Neural progenitor cell (in vitro differentiated cells): ENCODE data around the gene ATXN1. TPM values are rescaled to one million over a fixed set of nuclear protein-coding genes. Genes with fewer than 3 reads are reported as not detected.

Source experiments
- DNase-seq: peaks from one replicate; pipeline ENCODE4 v3.0.0-alpha.2; 2016; ENCODE audit warnings: low spot score
- H2AFZ ChIP-seq: fragments of 200-600 bp; sonication (generic); replicated peaks from 2 replicates; pipeline ENCODE4 v1.6.1; 2016; ENCODE audit warnings: antibody characterized with exemption
- H3F3A ChIP-seq: fragments of 200-600 bp; sonication (generic); 2 replicates; pipeline ENCODE4 v1.6.1; 2016; ENCODE audit warnings: antibody characterized with exemption, low read depth
- H3K27ac ChIP-seq: fragments of 200-600 bp; sonication (generic); 2 replicates; pipeline ENCODE4 v1.5.1; 2016; ENCODE audit warnings: mild to moderate bottlenecking
- H3K27me3 ChIP-seq: fragments of 200-600 bp; sonication (generic); 2 replicates; pipeline ENCODE4 v1.6.1; 2016; ENCODE audit warnings: mild to moderate bottlenecking, moderate library complexity
- H3K36me3 ChIP-seq: fragments of 200-600 bp; sonication (generic); 2 replicates; pipeline ENCODE4 v1.5.1; 2016
- H3K4me1 ChIP-seq: fragments of 200-600 bp; sonication (generic); 2 replicates; pipeline ENCODE4 v1.6.1; 2016; ENCODE audit warnings: mixed run types
- H3K4me2 ChIP-seq: fragments of 200-600 bp; sonication (generic); 2 replicates; pipeline ENCODE4 v1.6.1; 2016
- H3K4me3 ChIP-seq: fragments of 200-600 bp; sonication (generic); 2 replicates; pipeline ENCODE4 v1.5.1; 2016
- H3K79me2 ChIP-seq: fragments of 200-600 bp; sonication (generic); 2 replicates; pipeline ENCODE4 v1.6.1; 2016; ENCODE audit warnings: low read depth
- H3K9ac ChIP-seq: fragments of 200-600 bp; sonication (generic); 2 replicates; pipeline ENCODE4 v1.6.1; 2016
- H3K9me3 ChIP-seq: fragments of 200-600 bp; sonication (generic); 2 replicates; pipeline ENCODE4 v1.5.1; 2016; ENCODE audit warnings: low read depth
- H4K20me1 ChIP-seq: fragments of 200-600 bp; sonication (generic); 2 replicates; pipeline ENCODE4 v1.6.1; 2016; ENCODE audit warnings: low read depth
- H3K27ac Mint-ChIP-seq: 3 replicates; pipeline ENCODE4 v1.8.0; 2021; ENCODE audit warnings: mixed read lengths
- H3K27me3 Mint-ChIP-seq: 2 replicates; pipeline ENCODE4 v1.8.0; 2022; ENCODE audit warnings: low read depth, mild to moderate bottlenecking, inconsistent platforms, moderate library complexity, mixed read lengths; ENCODE audit not compliant: insufficient read depth
- H3K36me3 Mint-ChIP-seq: 3 replicates; pipeline ENCODE4 v1.8.0; 2021; ENCODE audit warnings: mixed read lengths
- H3K4me1 Mint-ChIP-seq: 3 replicates; pipeline ENCODE4 v1.8.0; 2021; ENCODE audit warnings: mixed read lengths
- H3K4me3 Mint-ChIP-seq: 3 replicates; pipeline ENCODE4 v1.8.0; 2021; ENCODE audit warnings: mild to moderate bottlenecking, moderate library complexity, mixed read lengths
- H3K9me3 Mint-ChIP-seq: 3 replicates; pipeline ENCODE4 v1.8.0; 2020; ENCODE audit warnings: mixed read lengths
- CTCF ChIP-seq: fragments of 200-600 bp; sonication (generic); IDR thresholded peaks from 2 replicates; pipeline ENCODE4 v1.5.1; 2017; ENCODE audit warnings: antibody characterized with exemption, mild to moderate bottlenecking
- EZH2 ChIP-seq: fragments of 200-600 bp; sonication (generic); IDR thresholded peaks from 2 replicates; pipeline ENCODE4 v1.6.1; 2017; ENCODE audit warnings: antibody characterized with exemption, mild to moderate bottlenecking, moderate library complexity
- EZH2phosphoT487 ChIP-seq: fragments of 200-600 bp; sonication (generic); IDR thresholded peaks from 2 replicates; pipeline ENCODE4 v1.6.1; 2017; ENCODE audit warnings: antibody characterized with exemption
- total RNA-seq: library from RNA; depleted of rRNA; stranded (reverse); fragments of >200 nt; gene quantifications from 2 replicates; pipeline ENCODE4 v1.2.3, GENCODE V29; 2015; ENCODE audit warnings: low replicate concordance

The ATXN1 gene
- total RNA-seq, 1 donor from 2014 or later: 3.6 TPM

DNA sequence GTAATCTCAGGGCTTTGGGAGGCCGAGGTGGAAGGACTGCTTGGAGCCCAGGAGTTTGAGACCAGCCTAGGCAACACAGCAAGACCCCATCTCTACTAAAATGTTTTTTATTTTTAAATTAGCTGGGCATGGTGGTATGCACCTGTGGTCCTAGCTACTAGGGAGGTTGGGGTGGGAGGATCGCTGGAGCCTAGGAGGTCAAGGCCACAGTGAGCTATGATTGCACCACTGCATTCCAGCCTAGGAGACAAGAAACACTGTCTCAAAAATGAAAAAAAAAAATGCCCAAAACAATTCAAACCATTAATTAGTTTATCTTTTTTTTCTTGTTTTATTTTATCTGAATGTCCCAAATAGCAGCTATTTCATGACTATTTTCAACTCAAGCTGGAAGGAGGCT lies 437.1 kb downstream of the ATXN1 start:
- no peaks in the 10 kb centered on the region for H3K79me2 ChIP-seq
- DNase-seq: no peak
- H3K4me1 ChIP-seq: peaks cover 12% of the 10 kb centered on the region
- H4K20me1 ChIP-seq: no peaks in the 10 kb centered on the region
- Mint-ChIP-seq H3K4me1 (peaks cover 49% of the 10 kb centered on the region), H3K27me3 (no peaks in the 10 kb centered on the region), H3K36me3 (peaks cover 3% of the 10 kb centered on the region), H3K9me3 (peaks cover 11% of the 10 kb centered on the region), H3K4me3 (no peak overlapping the region), H3K27ac (no peak overlapping the region)
- no peak overlapping the region for H3K27ac ChIP-seq
- no peaks in the 10 kb centered on the region for H3K9me3 ChIP-seq
- H3K9ac ChIP-seq: no peak overlapping the region
- no peak overlapping the region for H3K4me3 ChIP-seq
- no peaks in the 10 kb centered on the region for H3K27me3 ChIP-seq
- H3F3A ChIP-seq: no peaks in the 10 kb centered on the region
- H3K36me3 ChIP-seq: no peaks in the 10 kb centered on the region
- no peak for TF ChIP-seq EZH2phosphoT487
- no peak overlapping the region for H2AFZ ChIP-seq
- no peak overlapping the region for H3K4me2 ChIP-seq

GRCh38 chr6:16322666-16323312 lies 438.5 kb downstream of the ATXN1 start:
- no peaks in the 10 kb centered on the region for H3K27me3 ChIP-seq
- no peak overlapping the region for H3K4me2 ChIP-seq
- Mint-ChIP-seq H3K9me3 (peaks cover 11% of the 10 kb centered on the region), H3K27ac (no peak overlapping the region), H3K27me3 (no peaks in the 10 kb centered on the region), H3K4me3 (no peak overlapping the region), H3K4me1 (peaks cover 47% of the 10 kb centered on the region), H3K36me3 (peaks cover 3% of the 10 kb centered on the region)
- peaks cover 12% of the 10 kb centered on the region for H3K4me1 ChIP-seq
- no peaks in the 10 kb centered on the region for H3F3A ChIP-seq
- no peaks in the 10 kb centered on the region for H3K36me3 ChIP-seq
- H3K9me3 ChIP-seq: no peaks in the 10 kb centered on the region
- peak overlapping the region; percentile 42 for H2AFZ ChIP-seq
- H4K20me1 ChIP-seq: no peaks in the 10 kb centered on the region
- no peak overlapping the region for H3K9ac ChIP-seq
- DNase-seq: peak; percentile 26
- no peaks in the 10 kb centered on the region for H3K79me2 ChIP-seq
- H3K27ac ChIP-seq: no peak overlapping the region
- TF ChIP-seq CTCF: no peak
- no peak for TF ChIP-seq EZH2
- no peak for TF ChIP-seq EZH2phosphoT487
- H3K4me3 ChIP-seq: no peak overlapping the region

DNA sequence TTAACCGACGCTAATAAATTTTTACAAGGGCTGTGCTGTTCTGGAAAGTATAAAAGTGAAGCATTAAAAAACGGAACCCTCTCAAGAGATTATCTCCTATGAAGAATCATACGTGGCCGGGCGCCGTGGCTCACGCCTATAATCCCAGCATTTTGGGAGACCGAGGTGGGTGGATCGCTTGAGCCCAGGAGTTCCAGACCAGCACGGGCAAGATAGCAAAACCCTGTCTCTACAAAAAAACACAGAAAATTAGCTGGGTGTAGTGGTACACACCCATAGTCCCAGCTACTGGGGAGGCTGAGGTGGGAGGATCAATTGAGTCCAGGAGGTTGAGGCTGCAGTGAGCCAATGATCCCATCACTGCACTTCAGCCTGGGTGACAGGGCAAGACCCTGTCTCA lies 439.4 kb downstream of the ATXN1 start:
- no peak for DNase-seq
- H3K27me3 Mint-ChIP-seq: no peaks in the 10 kb centered on the region
- no peak overlapping the region for H3K4me3 Mint-ChIP-seq
- H3K36me3 ChIP-seq: no peaks in the 10 kb centered on the region
- H3K4me1 ChIP-seq: peaks cover 12% of the 10 kb centered on the region
- H3K27me3 ChIP-seq: no peaks in the 10 kb centered on the region
- no peaks in the 10 kb centered on the region for H4K20me1 ChIP-seq
- H2AFZ ChIP-seq: no peak overlapping the region
- no peaks in the 10 kb centered on the region for H3K79me2 ChIP-seq
- no peaks in the 10 kb centered on the region for H3F3A ChIP-seq
- no peaks in the 10 kb centered on the region for H3K9me3 ChIP-seq
- H3K9ac ChIP-seq: no peak overlapping the region
- no peak overlapping the region for H3K27ac ChIP-seq
- peaks cover 11% of the 10 kb centered on the region for H3K9me3 Mint-ChIP-seq
- no peak overlapping the region for H3K4me3 ChIP-seq
- no peak overlapping the region for H3K27ac Mint-ChIP-seq
- peaks cover 3% of the 10 kb centered on the region for H3K36me3 Mint-ChIP-seq
- no peak overlapping the region for H3K4me2 ChIP-seq
- no peak for TF ChIP-seq CTCF
- TF ChIP-seq EZH2phosphoT487: no peak
- TF ChIP-seq EZH2: no peak
- H3K4me1 Mint-ChIP-seq: peaks cover 47% of the 10 kb centered on the region

DNA sequence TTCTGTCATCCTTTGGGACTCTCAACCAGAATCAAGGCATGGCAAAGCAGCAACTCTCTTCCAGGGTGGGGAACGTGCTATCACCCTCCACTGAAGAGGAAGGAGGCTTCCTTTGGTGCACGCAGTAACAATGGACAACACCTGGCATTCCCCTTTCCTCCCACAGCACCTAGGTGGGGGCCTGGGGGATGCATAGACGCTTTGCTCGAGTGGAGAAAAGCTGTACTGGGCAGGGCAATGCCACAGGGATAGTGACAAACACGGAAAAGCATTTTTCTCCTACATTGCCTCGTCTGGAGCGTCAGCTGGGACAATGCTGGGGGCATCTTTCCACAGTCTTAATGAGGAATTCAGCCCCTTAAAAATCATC lies 439.9 kb downstream of the ATXN1 start:
- H3K79me2 ChIP-seq: no peaks in the 10 kb centered on the region
- H3K27ac Mint-ChIP-seq: no peak overlapping the region
- no peak for DNase-seq
- H4K20me1 ChIP-seq: no peaks in the 10 kb centered on the region
- H3K27me3 ChIP-seq: no peaks in the 10 kb centered on the region
- H3K9ac ChIP-seq: no peak overlapping the region
- peaks cover 10% of the 10 kb centered on the region for H3K9me3 Mint-ChIP-seq
- no peaks in the 10 kb centered on the region for H3K9me3 ChIP-seq
- H3K36me3 ChIP-seq: no peaks in the 10 kb centered on the region
- no peak overlapping the region for H3K4me2 ChIP-seq
- no peak overlapping the region for H3K4me3 Mint-ChIP-seq
- H3K4me1 Mint-ChIP-seq: peaks cover 47% of the 10 kb centered on the region
- peaks cover 3% of the 10 kb centered on the region for H3K36me3 Mint-ChIP-seq
- no peaks in the 10 kb centered on the region for H3K27me3 Mint-ChIP-seq
- no peak overlapping the region for H2AFZ ChIP-seq
- no peak overlapping the region for H3K4me3 ChIP-seq
- H3K27ac ChIP-seq: no peak overlapping the region
- TF ChIP-seq CTCF (no peak), EZH2phosphoT487 (no peak), EZH2 (no peak)
- H3K4me1 ChIP-seq: peaks cover 12% of the 10 kb centered on the region
- H3F3A ChIP-seq: no peaks in the 10 kb centered on the region
